Measurements from ENCODE around the gene PLEKHA4.

DNA sequence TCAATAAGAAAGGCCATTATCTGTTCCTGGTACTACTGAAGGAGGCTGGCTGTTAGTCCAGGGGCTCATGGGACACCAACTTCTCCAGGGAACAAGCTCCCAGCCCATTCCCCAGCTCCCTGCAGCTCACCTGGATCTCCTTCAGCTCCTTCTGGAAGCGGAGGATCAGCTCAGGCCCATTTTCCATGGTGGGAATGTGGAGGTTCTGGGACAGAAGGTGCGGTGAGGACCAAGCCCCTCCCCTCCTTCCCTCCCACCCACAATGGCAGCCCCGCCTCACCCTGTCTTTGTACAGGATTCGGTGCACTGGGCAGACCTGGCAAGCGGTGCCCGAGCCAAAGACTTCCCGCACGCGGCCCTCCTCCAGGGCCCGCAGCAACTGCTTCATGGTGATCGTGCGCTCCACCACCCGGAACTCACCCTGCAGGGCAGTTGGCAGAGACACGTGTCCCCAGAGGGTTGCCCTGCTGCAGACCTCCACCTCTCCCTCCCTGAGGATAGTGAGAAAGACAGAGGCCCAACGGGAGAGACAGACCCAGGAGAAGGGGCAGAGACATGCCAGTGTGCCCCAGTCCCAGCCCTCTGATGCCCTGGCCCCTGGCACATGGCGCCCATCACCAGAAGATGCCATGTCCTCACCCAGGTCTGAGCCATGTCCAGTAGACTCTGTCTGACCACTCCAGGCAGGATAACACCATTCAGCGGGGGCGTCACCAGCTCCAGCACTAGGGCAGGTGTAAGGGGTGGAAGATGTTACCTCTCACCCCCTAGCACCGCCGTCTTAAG lies 71.9 kb downstream of the PLEKHA4 start:
- TF ChIP-seq CTCF (IDR thresholded peaks at IDR 0.05) (no peak), POLR2A (IDR thresholded peaks at IDR 0.05) (no peak)
